GM19240 (cell line): ENCODE data around the gene GIN1.

Source experiments
- DNase-seq: peaks from one replicate; pipeline ENCODE4 v3.0.0; 2011; ENCODE audit warnings: low spot score; ENCODE audit not compliant: insufficient read length

GIN1 gene

GRCh38 chr5:103037673-103038455 is 82.1 kb downstream of the GIN1 start:
- DNase-seq = no peak

- no peak for DNase-seq
Observed at GRCh38 chr5:103036601-103037000, 83.3 kb downstream of the GIN1 start.
